Liver (tissue), 9 donors: Measurements from ENCODE around the gene PSTPIP1. TPM values are rescaled to one million over a fixed set of nuclear protein-coding genes. Genes with fewer than 3 reads are reported as not detected.

ENCODE experiments used
- DNase-seq: peaks from one replicate; pipeline ENCODE4 v3.0.0-alpha.2; 2017; ENCODE audit warnings: low spot score
- H3K27ac ChIP-seq, 2 donors: one replicate each; pipeline ENCODE4 v1.7.0; 2013; ENCODE audit warnings: inconsistent platforms in 2 of 2, low read length in 2 of 2, control low read depth in 1 of 2, low read depth in 1 of 2, mild to moderate bottlenecking in 1 of 2
- H3K27me3 ChIP-seq, 4 donors: one replicate each; pipeline versions ENCODE4 v1.6.1 to v1.7.0; 2013; ENCODE audit warnings: low read length in 3 of 4, inconsistent platforms in 1 of 4, mild to moderate bottlenecking in 1 of 4, moderate library complexity in 1 of 4; ENCODE audit not compliant: control insufficient read depth in 4 of 4, insufficient read depth in 4 of 4
- H3K36me3 ChIP-seq, 4 donors: one replicate each; pipeline versions ENCODE4 v1.6.1 to v1.7.0; 2013; ENCODE audit warnings: low read length in 3 of 4, mild to moderate bottlenecking in 3 of 4, low read depth in 1 of 4, moderate library complexity in 1 of 4; ENCODE audit not compliant: control insufficient read depth in 4 of 4, insufficient read depth in 3 of 4
- H3K4me1 ChIP-seq, 4 donors: one replicate each; pipeline versions ENCODE4 v1.6.1 to v1.7.0; 2013; ENCODE audit warnings: low read length in 3 of 4, mild to moderate bottlenecking in 3 of 4, moderate library complexity in 1 of 4; ENCODE audit not compliant: control insufficient read depth in 4 of 4, insufficient read depth in 4 of 4
- H3K4me3 ChIP-seq, 3 donors: one replicate each; pipeline versions ENCODE4 v1.6.1 to v1.7.0; 2013; ENCODE audit warnings: low read length in 3 of 3, control low read depth in 1 of 3, low read depth in 1 of 3, mild to moderate bottlenecking in 1 of 3
- H3K9ac ChIP-seq, 2 donors: one replicate each; pipeline ENCODE4 v1.7.0; 2013; ENCODE audit warnings: low read length in 2 of 2, mild to moderate bottlenecking in 2 of 2, moderate library complexity in 2 of 2, control low read depth in 1 of 2, low read depth in 1 of 2
- H3K9me3 ChIP-seq, 4 donors: one replicate each; pipeline versions ENCODE4 v1.6.1 to v1.7.0; 2013; ENCODE audit warnings: low read length in 3 of 4; ENCODE audit not compliant: control insufficient read depth in 4 of 4
- EGR1 ChIP-seq, 2 donors: IDR thresholded peaks; 2 replicates each; pipeline ENCODE4 v1.6.1; 2016 to 2018; ENCODE audit warnings: antibody characterized with exemption in 2 of 2, low read depth in 2 of 2
- FOXA1 ChIP-seq: IDR thresholded peaks from 2 replicates; pipeline ENCODE4 v1.6.1; 2016; ENCODE audit warnings: antibody characterized with exemption
- FOXA2 ChIP-seq: IDR thresholded peaks from 2 replicates; pipeline ENCODE4 v1.6.1; 2016; ENCODE audit warnings: antibody characterized with exemption
- GABPA ChIP-seq, 2 donors: IDR thresholded peaks in 1 of 2; conservative IDR thresholded peaks in 1 of 2; 2 replicates each; pipeline ENCODE4 v1.6.1; 2016; ENCODE audit warnings: antibody characterized with exemption in 2 of 2, mild to moderate bottlenecking in 1 of 2, moderate library complexity in 1 of 2
- HNF4A ChIP-seq, 2 donors: conservative IDR thresholded peaks; 2 replicates each; pipeline ENCODE4 v1.6.1; 2016; ENCODE audit warnings: antibody characterized with exemption in 2 of 2, mild to moderate bottlenecking in 2 of 2
- HNF4G ChIP-seq: IDR thresholded peaks from 2 replicates; pipeline ENCODE4 v1.6.1; 2016; ENCODE audit warnings: antibody characterized with exemption
- JUND ChIP-seq, 2 donors: IDR thresholded peaks; 2 replicates each; pipeline ENCODE4 v1.6.1; 2016; ENCODE audit warnings: antibody characterized with exemption in 2 of 2
- NR2F2 ChIP-seq: IDR thresholded peaks from 2 replicates; pipeline ENCODE4 v1.6.1; 2016; ENCODE audit warnings: antibody characterized with exemption
- RXRA ChIP-seq, 2 donors: IDR thresholded peaks; 2 replicates each; pipeline ENCODE4 v1.6.1; 2017 to 2018; ENCODE audit warnings: antibody characterized with exemption in 2 of 2, mild to moderate bottlenecking in 1 of 2
- SP1 ChIP-seq: IDR thresholded peaks from 2 replicates; pipeline ENCODE4 v1.6.1; 2018; ENCODE audit warnings: antibody characterized with exemption, mild to moderate bottlenecking
- TAF1 ChIP-seq: conservative IDR thresholded peaks from 2 replicates; pipeline ENCODE4 v1.6.1; 2016; ENCODE audit warnings: antibody characterized with exemption, mild to moderate bottlenecking
- YY1 ChIP-seq: IDR thresholded peaks from 2 replicates; pipeline ENCODE4 v1.6.1; 2016; ENCODE audit warnings: antibody characterized with exemption, mild to moderate bottlenecking
- WGBS: extraction: QIAGEN DNeasy Blood & Tissue Kit; methylation state at CpG from one replicate; pipeline ENCODE4 v1.1.7; 2013; 5-methylcytosine and 5-hydroxymethylcytosine counted together
- polyA plus RNA-seq, 2 donors: library from polyadenylated mRNA; stranded (reverse) in 1 of 2; unstranded in 1 of 2; fragments of 200-250 nt in 1 of 2; fragments of >200 nt in 1 of 2; fragmentation: Nextera tagmentation in 1 of 2; extraction: Ambion mirVana in 1 of 2; gene quantifications; one replicate each; pipeline versions ENCODE4 v1.2.1 to v1.2.3, GENCODE V29; 2013 to 2015
- total RNA-seq, 2 donors: library from RNA; depleted of rRNA; stranded (reverse); fragments of >200 nt; gene quantifications; one replicate each; pipeline ENCODE4 v1.2.3, GENCODE V29; 2014
- TF ChIP-seq, protein P1 (sequence below): IDR thresholded peaks from 2 replicates; pipeline ENCODE4 v1.6.1; 2016; ENCODE audit warnings: antibody characterized with exemption
- TF ChIP-seq, protein P2 (sequence below): IDR thresholded peaks from 2 replicates; pipeline ENCODE4 v1.6.1; 2016; ENCODE audit warnings: antibody characterized with exemption
- TF ChIP-seq, protein P3 (sequence below): fragments of 150-350 bp; IDR thresholded peaks from 2 replicates; pipeline ENCODE4 v1.5.1; 2017; ENCODE audit warnings: improper control_type of control experiment, low read depth, low read length; ENCODE audit not compliant: missing input control
- TF ChIP-seq, protein P4 (sequence below): IDR thresholded peaks from 2 replicates; pipeline ENCODE4 v1.6.1; 2016; ENCODE audit warnings: antibody characterized with exemption
- donor health status: healthy.
- donor health status: healthy.
- donor health status: healthy.
- donor health status: healthy.
- donor health status: healthy.

Gene PSTPIP1
- total and polyA plus RNA-seq, 4 donors: 1.1 to 4.6 (median 3.0) TPM

DNA sequence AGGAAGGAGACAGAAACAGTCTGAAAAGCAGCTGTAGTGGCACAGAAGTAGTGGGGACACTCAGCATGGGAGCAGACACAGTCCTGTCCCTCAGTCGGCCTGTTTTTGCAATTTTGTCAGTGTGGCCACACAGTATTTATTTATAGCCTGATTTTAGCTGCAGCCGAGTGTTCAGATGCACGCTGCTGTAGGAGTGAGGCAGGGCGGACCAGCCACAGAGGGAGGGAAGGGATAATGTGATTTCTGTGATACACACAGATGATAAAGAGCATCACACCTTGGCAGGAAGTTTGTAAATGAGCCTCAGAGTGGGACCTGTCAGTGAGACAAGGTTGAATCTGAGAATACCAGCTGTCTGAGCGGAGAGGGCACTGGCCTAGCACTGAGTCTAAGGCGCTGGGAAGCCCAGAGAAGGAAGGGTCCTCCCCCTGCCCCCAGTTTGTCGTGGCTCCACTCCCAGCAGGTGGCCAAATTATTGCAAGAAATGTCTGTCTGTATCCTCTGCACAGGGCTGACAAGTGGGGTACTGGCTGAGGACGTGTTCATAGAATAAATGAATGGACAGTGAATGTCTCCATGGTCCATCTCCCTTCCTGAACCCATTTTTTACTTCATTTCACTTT is 3.8 kb downstream of the PSTPIP1 start:
- H3K27ac ChIP-seq: no peak overlapping the region
- no peak overlapping the region for H3K9ac ChIP-seq
- WGBS: 82% methylated on average over 8 of the region's 8 CpGs

DNA sequence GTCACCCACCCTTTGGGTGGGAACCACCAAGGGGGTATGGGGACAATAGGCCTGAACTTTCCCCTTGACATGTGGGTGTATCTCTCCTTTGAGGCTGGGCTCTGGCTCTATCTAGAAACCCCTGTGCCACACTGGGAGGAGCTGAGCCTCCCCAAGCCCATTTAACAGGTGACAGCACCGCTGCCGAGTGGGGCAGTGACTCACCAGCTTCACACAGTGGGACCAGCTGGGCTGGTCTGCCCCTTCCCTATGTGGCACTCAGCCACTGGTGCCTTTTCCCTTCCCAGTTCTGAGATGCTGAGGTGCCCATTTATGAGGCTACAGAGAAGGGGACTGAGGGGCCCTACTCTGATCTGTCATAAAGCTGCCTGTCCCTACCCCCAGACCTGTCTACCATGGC is 5.1 kb downstream of the PSTPIP1 start:
- H3K36me3 ChIP-seq: no peaks in the 10 kb centered on the region
- H3K27ac ChIP-seq: no peak overlapping the region
- 89% methylated on average over 2 of the region's 2 CpGs for WGBS
- no peaks in the 10 kb centered on the region for H3K4me1 ChIP-seq
- no peaks in the 10 kb centered on the region for H3K9me3 ChIP-seq
- H3K9ac ChIP-seq: no peak overlapping the region
- no peaks in the 10 kb centered on the region for H3K27me3 ChIP-seq
- no peak overlapping the region for H3K4me3 ChIP-seq
- TF ChIP-seq, protein P1, sequence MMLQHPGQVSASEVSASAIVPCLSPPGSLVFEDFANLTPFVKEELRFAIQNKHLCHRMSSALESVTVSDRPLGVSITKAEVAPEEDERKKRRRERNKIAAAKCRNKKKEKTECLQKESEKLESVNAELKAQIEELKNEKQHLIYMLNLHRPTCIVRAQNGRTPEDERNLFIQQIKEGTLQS: no peak
- no peak for TF ChIP-seq GABPA (IDR thresholded peaks at IDR 0.05 in 1 of 2, conservative IDR thresholded peaks at IDR 0.05 in 1 of 2)
- no peak for DNase-seq

More for the DNA sequence above, 3.8 kb downstream of the PSTPIP1 start:
- no peaks in the 10 kb centered on the region for H3K27me3 ChIP-seq
- H3K9me3 ChIP-seq: no peaks in the 10 kb centered on the region
- no peak for DNase-seq
- no peaks in the 10 kb centered on the region for H3K36me3 ChIP-seq
- H3K4me3 ChIP-seq: no peak overlapping the region
- TF ChIP-seq GABPA (IDR thresholded peaks at IDR 0.05 in 1 of 2, conservative IDR thresholded peaks at IDR 0.05 in 1 of 2): no peak
- no peak for TF ChIP-seq FOXA2
- TF ChIP-seq TAF1: no peak
- no peak for TF ChIP-seq YY1
- TF ChIP-seq, protein P2, sequence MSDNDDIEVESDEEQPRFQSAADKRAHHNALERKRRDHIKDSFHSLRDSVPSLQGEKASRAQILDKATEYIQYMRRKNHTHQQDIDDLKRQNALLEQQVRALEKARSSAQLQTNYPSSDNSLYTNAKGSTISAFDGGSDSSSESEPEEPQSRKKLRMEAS: no peak
- TF ChIP-seq, protein P3, sequence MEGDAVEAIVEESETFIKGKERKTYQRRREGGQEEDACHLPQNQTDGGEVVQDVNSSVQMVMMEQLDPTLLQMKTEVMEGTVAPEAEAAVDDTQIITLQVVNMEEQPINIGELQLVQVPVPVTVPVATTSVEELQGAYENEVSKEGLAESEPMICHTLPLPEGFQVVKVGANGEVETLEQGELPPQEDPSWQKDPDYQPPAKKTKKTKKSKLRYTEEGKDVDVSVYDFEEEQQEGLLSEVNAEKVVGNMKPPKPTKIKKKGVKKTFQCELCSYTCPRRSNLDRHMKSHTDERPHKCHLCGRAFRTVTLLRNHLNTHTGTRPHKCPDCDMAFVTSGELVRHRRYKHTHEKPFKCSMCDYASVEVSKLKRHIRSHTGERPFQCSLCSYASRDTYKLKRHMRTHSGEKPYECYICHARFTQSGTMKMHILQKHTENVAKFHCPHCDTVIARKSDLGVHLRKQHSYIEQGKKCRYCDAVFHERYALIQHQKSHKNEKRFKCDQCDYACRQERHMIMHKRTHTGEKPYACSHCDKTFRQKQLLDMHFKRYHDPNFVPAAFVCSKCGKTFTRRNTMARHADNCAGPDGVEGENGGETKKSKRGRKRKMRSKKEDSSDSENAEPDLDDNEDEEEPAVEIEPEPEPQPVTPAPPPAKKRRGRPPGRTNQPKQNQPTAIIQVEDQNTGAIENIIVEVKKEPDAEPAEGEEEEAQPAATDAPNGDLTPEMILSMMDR: no peak
- no peak for TF ChIP-seq JUND (IDR thresholded peaks at IDR 0.05)
- no peak for TF ChIP-seq SP1
- TF ChIP-seq NR2F2: no peak
- TF ChIP-seq HNF4G: no peak
- no peak for TF ChIP-seq RXRA (IDR thresholded peaks at IDR 0.05)
- TF ChIP-seq FOXA1: no peak
- H3K4me1 ChIP-seq: no peaks in the 10 kb centered on the region

DNA sequence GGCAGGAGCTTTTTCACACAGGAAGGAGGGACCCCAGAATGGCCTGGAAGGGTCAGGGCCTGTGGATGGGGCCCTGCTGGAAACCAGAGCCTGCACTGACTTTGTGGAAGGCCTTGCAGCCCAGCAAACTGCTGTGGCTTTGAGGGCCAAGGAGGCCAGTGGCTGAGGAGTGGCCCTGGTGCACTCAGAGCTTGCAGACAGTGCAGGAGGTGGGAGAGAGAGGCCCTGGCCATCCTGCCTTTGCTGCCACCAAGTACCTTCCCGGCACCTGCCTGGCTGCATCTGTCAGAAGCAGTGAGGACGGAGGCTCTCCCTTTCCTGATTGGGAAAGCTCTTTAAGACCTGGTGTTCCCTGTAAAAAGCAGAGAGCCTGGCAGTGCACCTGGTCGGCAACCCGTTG is 6.4 kb downstream of the PSTPIP1 start:
- no peak overlapping the region for H3K9ac ChIP-seq
- H3K36me3 ChIP-seq: no peaks in the 10 kb centered on the region
- H3K4me1 ChIP-seq: no peaks in the 10 kb centered on the region
- DNase-seq: no peak
- no peaks in the 10 kb centered on the region for H3K9me3 ChIP-seq
- H3K27me3 ChIP-seq: no peaks in the 10 kb centered on the region
- WGBS: 79% methylated on average over 4 of the region's 4 CpGs
- no peak overlapping the region for H3K4me3 ChIP-seq
- H3K27ac ChIP-seq: no peak overlapping the region
- TF ChIP-seq SP1 (no peak), JUND (IDR thresholded peaks at IDR 0.05) (no peak), TAF1 (no peak), YY1 (no peak), EGR1 (IDR thresholded peaks at IDR 0.05; ENCODE audit: low read depth in 2 of 2) (no peak), RXRA (IDR thresholded peaks at IDR 0.05) (no peak), NR2F2 (no peak), GABPA (IDR thresholded peaks at IDR 0.05 in 1 of 2, conservative IDR thresholded peaks at IDR 0.05 in 1 of 2) (no peak), FOXA1 (no peak), HNF4A (conservative IDR thresholded peaks at IDR 0.05) (no peak), FOXA2 (no peak)
- TF ChIP-seq, protein P4, sequence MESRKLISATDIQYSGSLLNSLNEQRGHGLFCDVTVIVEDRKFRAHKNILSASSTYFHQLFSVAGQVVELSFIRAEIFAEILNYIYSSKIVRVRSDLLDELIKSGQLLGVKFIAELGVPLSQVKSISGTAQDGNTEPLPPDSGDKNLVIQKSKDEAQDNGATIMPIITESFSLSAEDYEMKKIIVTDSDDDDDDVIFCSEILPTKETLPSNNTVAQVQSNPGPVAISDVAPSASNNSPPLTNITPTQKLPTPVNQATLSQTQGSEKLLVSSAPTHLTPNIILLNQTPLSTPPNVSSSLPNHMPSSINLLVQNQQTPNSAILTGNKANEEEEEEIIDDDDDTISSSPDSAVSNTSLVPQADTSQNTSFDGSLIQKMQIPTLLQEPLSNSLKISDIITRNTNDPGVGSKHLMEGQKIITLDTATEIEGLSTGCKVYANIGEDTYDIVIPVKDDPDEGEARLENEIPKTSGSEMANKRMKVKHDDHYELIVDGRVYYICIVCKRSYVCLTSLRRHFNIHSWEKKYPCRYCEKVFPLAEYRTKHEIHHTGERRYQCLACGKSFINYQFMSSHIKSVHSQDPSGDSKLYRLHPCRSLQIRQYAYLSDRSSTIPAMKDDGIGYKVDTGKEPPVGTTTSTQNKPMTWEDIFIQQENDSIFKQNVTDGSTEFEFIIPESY: no peak
- TF ChIP-seq, protein P2: no peak
- TF ChIP-seq, protein P3: no peak
- TF ChIP-seq, protein P1: no peak
